Activated CD8-positive, alpha-beta memory T cell treated with anti-CD3 and anti-CD28 coated beads, Interleukin-2, amount 50 U/mL, for 1 hour (primary cell): ENCODE measurements around the gene PRMT5.
"Not testable (repeated sequence)": the region's sequence is repeated elsewhere in the genome, so short reads cannot be mapped to it uniquely, and the experiment has no call there.

Experiments used
- DNase-seq: peaks from one replicate; pipeline ENCODE4 v3.0.0-alpha.2; 2020; ENCODE audit errors: extremely low read depth

Gene PRMT5

GRCh38 chr14:22929104-22929960 lies at the start of gene PRMT5:
PRMT5 (minus strand) TSS chr14:22929376; CDS start chr14:22929361, 15 bp downstream.
- DNase-seq, result peak; percentile 98

DNA sequence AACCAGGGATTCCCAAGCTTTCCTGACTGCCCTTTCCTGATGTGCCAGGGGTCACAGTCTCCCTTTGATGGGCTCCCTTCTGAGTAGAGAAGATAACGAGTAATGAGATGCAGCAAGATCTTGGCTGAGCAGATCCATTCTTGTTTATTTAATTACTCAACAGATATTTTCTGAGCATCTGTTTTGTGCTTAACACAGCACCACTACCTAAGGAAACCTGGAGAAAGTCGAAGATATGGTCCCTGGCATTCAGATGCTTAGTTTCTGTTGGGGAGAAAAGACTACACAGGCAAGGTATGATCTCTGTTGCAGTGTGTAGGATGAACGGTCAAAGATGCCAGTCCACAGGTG lies 49.3 kb upstream of the PRMT5 start:
- DNase-seq, result no peak

GRCh38 chr14:22977684-22978486 lies 48.7 kb upstream of the PRMT5 start:
- DNase-seq, result no peak

DNA sequence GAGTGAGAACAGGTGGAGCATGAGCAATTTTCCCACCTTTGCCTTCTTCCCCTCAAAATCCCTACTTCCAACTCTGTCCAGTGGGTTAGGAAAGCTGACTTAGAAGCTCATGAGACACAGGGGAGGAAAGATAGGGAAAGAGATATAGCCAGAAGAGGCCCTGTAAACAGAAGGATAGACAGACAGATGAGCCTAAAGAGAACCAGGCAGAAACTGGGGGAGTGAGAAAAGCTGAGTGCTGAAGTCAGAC lies 48.2 kb upstream of the PRMT5 start:
- no peak for DNase-seq

DNA sequence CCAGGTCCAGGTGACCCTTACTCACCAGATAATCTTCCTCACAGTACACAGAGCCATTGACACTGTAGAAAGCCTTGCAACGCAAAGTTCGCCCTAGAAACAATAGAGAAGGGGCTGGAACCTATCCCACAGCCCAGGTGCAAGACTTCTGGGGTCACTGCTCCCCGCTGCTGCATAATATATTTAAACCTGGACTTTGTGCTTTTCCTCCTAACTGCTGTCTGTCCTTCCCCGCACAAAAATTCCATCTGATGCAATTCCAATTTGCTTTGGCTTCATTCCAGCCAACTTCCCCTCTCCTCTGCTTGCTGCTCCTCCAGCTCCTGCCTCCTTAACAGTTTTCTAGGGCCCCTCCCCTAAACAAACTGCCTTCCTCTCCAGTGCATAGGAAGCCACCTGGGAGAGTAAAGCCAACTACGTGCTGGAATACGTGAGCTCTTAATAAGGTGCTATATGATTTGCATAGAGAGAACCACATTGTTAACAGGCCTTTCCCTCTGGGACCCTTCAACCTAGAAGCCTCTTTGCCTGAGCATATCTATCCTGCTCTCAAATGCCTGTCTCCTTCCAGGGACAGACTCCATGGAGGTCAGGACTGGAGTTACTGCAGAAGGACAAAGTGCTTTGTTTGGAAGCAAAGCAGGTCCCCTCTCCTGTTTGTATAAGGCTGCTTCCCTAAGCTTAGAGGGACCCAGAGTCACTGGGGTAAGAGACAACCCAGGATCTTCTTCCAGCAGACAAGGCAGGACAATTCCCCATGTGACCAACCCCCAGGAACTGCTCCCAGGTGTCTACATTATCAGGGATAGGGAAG lies 47.7 kb upstream of the PRMT5 start:
- no peak for DNase-seq

DNA sequence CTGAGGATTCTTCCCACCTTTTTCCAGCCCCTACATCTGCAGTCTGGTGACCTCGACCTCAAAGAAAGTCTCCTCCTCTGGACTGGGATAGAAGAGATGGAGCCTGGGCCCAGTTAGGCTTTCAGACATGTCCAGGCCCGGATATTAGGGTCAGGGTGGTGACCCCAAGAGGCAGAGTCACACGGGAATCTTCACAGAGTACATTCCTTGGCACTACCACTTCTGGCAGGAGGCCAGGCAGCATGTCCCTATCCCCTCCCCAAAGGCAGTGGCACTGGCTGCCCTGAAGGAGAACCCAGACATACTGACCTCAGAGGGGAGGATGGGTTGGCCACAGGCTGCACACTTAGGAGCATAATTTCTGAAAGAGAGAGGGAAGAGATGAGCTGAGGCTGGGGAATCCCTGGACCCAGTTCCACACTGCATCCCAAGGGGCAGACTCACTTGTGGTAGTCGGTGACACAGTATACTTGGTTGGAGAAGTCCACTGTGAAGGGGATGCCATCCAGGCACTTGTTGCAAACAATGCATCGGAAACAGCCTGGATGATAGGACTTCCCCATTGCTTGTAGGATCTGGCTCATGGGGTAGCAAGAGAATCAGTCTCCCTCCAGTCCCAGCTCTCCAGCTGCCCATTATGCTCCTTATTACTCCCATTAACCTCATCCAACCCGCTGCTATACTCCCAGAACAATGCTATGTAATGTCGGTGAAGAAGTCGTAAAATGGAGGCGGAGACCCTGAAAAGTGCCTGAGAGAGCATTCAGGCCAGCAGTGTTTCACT lies 45.5 kb upstream of the PRMT5 start:
- no peak for DNase-seq

DNA sequence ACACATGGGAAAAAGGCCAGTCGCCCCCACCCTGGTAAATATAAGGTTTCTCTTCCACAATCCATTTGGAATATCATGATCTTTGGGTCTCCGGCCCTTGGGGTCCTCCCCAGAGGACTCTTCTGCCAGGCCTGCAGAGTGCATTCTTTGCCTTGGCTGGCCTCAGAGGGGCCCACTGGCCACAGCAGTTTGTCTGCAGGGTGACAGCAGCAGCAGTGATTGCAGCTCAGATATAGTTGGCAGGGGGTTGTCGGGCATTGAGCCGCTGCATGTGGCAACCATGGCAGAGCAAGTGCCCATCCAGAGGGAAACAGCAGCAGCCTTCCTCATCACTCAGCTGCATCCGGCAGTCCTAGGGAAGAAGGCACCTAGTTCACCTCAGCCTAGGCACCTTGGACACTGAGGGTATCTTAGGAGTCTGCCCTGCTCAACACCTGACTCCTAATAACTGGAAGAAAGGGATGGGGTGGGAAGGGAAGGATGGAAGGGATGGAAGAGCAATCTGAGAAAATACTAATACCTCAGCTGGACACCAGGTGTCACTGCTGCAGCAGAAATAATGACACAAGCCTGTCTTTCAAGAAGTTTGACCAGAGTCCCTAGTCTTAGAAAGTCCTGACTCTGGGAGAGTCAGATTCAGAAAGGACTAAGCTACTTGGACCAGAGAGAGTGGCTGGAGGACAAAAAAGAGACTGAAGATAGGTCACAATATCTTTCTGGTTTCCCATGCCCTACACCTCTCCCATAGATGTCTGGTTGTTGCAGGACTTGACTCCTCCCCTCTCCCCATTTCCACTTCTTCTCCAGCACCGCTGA lies 44.2 kb upstream of the PRMT5 start:
- DNase-seq, result no peak

- DNase-seq, result no peak
Observed at GRCh38 chr14:22972313-22972930, 43.2 kb upstream of the PRMT5 start.

GRCh38 chr14:22971152-22971551 lies 42.0 kb upstream of the PRMT5 start:
- DNase-seq, result no peak

DNA sequence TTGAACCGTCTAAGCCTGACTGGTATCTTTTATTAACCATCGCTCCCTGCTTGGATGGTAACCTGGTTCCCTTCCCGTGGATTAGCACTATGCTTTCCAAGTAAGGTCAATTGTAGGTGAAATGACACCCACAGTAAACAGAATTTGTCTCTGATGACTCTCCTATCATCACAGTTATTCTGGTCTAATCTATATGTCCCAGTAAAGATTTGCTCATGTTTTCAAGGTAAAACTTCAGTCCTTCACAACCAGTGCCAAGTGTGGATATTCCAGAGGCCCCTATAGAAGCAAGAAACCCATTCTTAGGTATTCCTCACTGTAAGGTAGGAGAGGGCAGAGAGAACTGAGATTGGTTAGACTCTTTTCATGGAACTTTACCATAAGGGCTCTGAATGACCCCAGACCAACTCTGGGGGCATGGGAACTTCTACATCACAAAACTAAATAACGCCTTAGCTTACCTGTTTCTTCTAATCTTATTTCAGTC lies 37.6 kb upstream of the PRMT5 start:
- no peak for DNase-seq

- not testable (repeated sequence) for DNase-seq
Observed at GRCh38 chr14:22965916-22966782, 37.0 kb upstream of the PRMT5 start.

- no peak for DNase-seq
Observed at GRCh38 chr14:22962061-22962676, 33.0 kb upstream of the PRMT5 start.

GRCh38 chr14:22955702-22956569 lies 26.8 kb upstream of the PRMT5 start:
- no peak for DNase-seq

DNA sequence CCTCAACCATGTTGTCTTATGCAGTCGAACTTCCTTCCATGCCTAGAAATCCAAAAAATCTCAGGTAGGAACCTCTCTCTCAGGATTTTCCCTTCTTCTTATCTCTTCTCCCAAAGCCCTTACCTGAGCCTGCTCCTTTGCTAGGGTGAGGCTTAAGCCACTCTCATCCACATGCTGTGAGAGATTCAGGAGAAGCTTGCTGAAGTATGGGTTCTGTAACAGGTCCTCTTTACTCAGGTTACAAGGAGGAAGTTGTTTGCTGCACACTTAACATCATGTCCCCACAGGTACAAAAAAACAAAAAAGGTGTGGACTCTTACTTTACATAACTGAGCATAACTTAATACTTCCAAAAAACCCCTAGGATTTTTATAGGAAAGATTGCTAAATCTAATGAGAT lies 23.2 kb upstream of the PRMT5 start:
- no peak for DNase-seq

DNA sequence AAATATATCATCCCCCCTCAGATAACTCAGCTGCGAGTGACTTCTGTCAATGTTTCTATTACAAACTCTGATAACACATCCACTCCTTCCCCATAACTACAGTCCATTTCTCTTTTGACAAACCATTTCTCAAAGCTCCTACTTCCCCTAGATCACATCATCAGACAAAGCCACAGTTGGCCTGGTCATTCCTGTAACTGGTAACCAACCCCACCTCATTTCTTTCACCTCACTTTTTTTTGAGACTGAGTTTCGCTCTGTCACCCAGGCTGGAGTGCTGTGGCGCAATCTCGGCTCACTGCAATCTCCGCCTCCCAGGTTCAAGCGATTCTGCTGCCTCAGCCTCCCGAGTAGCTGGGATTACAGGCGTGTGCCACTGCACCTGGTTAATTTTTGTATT lies 22.6 kb upstream of the PRMT5 start:
- not testable (repeated sequence) for DNase-seq

DNA sequence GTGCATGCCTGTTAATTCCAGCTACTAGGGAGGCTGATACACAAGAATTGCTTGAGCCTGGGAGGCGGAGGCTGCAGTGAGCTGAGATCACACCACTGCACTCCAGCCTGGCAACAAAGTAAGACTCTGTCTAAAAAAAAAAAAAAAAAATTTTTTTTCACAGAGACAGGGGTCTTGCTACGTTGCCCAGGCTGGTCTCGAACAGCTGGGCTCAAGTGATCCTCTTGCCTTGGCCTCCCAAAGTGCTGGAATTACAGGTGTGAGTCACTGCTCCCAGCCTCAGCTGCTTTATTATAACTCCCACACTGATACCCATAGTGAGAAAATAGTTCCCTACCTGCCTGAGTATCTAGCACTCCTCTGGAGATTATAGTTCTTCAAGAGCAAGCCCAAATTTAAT lies 16.5 kb upstream of the PRMT5 start:
- DNase-seq, result no peak

GRCh38 chr14:22939684-22940083 lies 10.5 kb upstream of the PRMT5 start:
- DNase-seq, result no peak

DNA sequence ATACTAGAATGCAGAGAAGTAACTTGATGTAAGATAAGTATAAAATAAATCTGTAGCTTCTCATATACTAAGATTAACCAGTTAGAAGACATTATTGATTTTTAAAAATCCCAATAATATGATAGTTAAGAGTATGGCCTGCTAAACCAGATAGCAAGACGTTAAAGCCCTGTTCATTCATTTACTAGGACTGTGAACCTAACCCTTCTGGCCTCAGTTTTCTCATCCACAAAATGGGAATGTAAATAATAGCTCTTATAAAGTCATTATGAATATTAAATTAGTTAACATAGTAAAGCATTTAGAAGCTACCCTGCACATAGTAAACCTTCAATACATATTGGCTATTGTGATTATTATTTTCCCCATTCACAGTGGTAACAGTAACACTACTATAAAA lies 6.0 kb upstream of the PRMT5 start:
- no peak for DNase-seq
